LNCAP (cell line): Measurements from ENCODE around the gene CDKN2AIP.

Experiments used
- CTCF ChIP-seq: fragments of 450-650 bp; IDR thresholded peaks from 2 replicates; pipeline ENCODE4 v1.5.1; 2017; ENCODE audit warnings: mild to moderate bottlenecking

The CDKN2AIP gene

GRCh38 chr4:183399616-183400015 lies 44.8 kb upstream of the CDKN2AIP start:
- TF ChIP-seq CTCF = no peak

- TF ChIP-seq CTCF = no peak
Observed at GRCh38 chr4:183400035-183400434, 44.4 kb upstream of the CDKN2AIP start.

GRCh38 chr4:183401473-183401872 lies 43.0 kb upstream of the CDKN2AIP start:
- TF ChIP-seq CTCF = no peak

GRCh38 chr4:183402771-183403170 lies 41.7 kb upstream of the CDKN2AIP start:
- no peak for TF ChIP-seq CTCF

GRCh38 chr4:183403486-183403885 lies 41.0 kb upstream of the CDKN2AIP start:
- TF ChIP-seq CTCF = no peak

GRCh38 chr4:183403961-183404360 lies 40.5 kb upstream of the CDKN2AIP start:
- TF ChIP-seq CTCF = no peak

- no peak for TF ChIP-seq CTCF
Observed at GRCh38 chr4:183405303-183405702, 39.1 kb upstream of the CDKN2AIP start.

- peak; percentile 85 for TF ChIP-seq CTCF
Observed at GRCh38 chr4:183407128-183407585, 37.3 kb upstream of the CDKN2AIP start.
